Gastroesophageal sphincter (tissue), 3 donors: Measurements from ENCODE around the gene ZNF415.

Experiments used
- CTCF ChIP-seq, 4 experiments: fragments of 200-600 bp in 2 of 4; fragments of 450-650 bp in 2 of 4; sonication (generic) in 1 of 4; IDR thresholded peaks; one replicate each; pipeline ENCODE4 v1.5.1; 2017 to 2019; ENCODE audit warnings: antibody characterized with exemption in 4 of 4, mild to moderate bottlenecking in 2 of 4, moderate library complexity in 2 of 4
- EP300 ChIP-seq: sonication (generic); formaldehyde crosslinking; IDR thresholded peaks from one replicate; pipeline ENCODE4 v1.6.1; 2017; ENCODE audit warnings: antibody characterized with exemption, mild to moderate bottlenecking

GRCh38 chr19:53132141-53132991 lies at the start of gene ZNF415:
- TF ChIP-seq CTCF (IDR thresholded peaks at IDR 0.05) (no peak), EP300 (no peak)
